Thoracic aorta (tissue), 2 donors: ENCODE data around the gene PAK1. TPM values are rescaled to one million over a fixed set of nuclear protein-coding genes. Genes with fewer than 3 reads are reported as not detected.

Experiments
- ATAC-seq: fragments of 150-250 bp; one replicate; pipeline ENCODE4 v1.8.0; 2017; ENCODE audit warnings: low read depth; ENCODE audit not compliant: insufficient number of reproducible peaks, low FRiP score
- DNase-seq: peaks from one replicate; pipeline ENCODE4 v3.0.0-alpha.2; 2020; ENCODE audit warnings: low spot score
- H3K27ac ChIP-seq, 2 donors: fragments of 200-600 bp; sonication (generic); 1 replicate in 1 of 2; 2 replicates in 1 of 2; pipeline ENCODE4 v1.5.1; 2016; ENCODE audit warnings: mild to moderate bottlenecking in 2 of 2, moderate library complexity in 2 of 2
- H3K27me3 ChIP-seq: fragments of 200-600 bp; sonication (generic); replicated peaks from 2 replicates; pipeline ENCODE4 v1.6.0; 2016; ENCODE audit warnings: mild to moderate bottlenecking; ENCODE audit not compliant: insufficient read depth
- H3K36me3 ChIP-seq: fragments of 200-600 bp; sonication (generic); one replicate; pipeline ENCODE4 v1.5.1; 2016
- H3K4me1 ChIP-seq, 2 donors: fragments of 200-600 bp; sonication (generic); 1 replicate in 1 of 2; 2 replicates in 1 of 2; pipeline versions ENCODE4 v1.5.1 to v1.6.0; 2016; ENCODE audit warnings: low read depth in 2 of 2, mild to moderate bottlenecking in 1 of 2; ENCODE audit not compliant: control insufficient read depth in 1 of 2
- H3K4me3 ChIP-seq: fragments of 200-600 bp; sonication (generic); 2 replicates; pipeline ENCODE4 v1.5.1; 2016; ENCODE audit warnings: mild to moderate bottlenecking
- H3K9me3 ChIP-seq: fragments of 200-600 bp; sonication (generic); 2 replicates; pipeline ENCODE4 v1.5.1; 2016
- CTCF ChIP-seq: fragments of 200-600 bp; sonication (generic); IDR thresholded peaks from one replicate; pipeline ENCODE4 v1.5.1; 2019; ENCODE audit warnings: antibody characterized with exemption
- total RNA-seq, 2 donors: library from RNA; depleted of rRNA; stranded (reverse); fragments of >200 nt; gene quantifications; one replicate each; pipeline versions ENCODE4 v1.1.0 to v1.2.3, GENCODE V29; 2016

The PAK1 gene
- total RNA-seq, 2 donors from 2014 or later: 29.4 to 48.3 TPM

- no peaks in the 10 kb centered on the region for H3K27me3 ChIP-seq
- H3K4me1 ChIP-seq: no peaks in the 10 kb centered on the region
- no peak overlapping the region for H3K4me3 ChIP-seq
- H3K27ac ChIP-seq: no peak overlapping the region
- TF ChIP-seq CTCF: no peak
- DNase-seq (no peak), ATAC-seq (no peak)
- H3K9me3 ChIP-seq: no peaks in the 10 kb centered on the region
- H3K36me3 ChIP-seq: no peaks in the 10 kb centered on the region
Measured at GRCh38 chr11:77372726-77373125, 101.2 kb downstream of the PAK1 start.

- no peak for TF ChIP-seq CTCF
- H3K4me3 ChIP-seq: no peak overlapping the region
- no peak for ATAC-seq
- no peaks in the 10 kb centered on the region for H3K27me3 ChIP-seq
- H3K27ac ChIP-seq: no peak overlapping the region
- H3K36me3 ChIP-seq: no peaks in the 10 kb centered on the region
- no peaks in the 10 kb centered on the region for H3K4me1 ChIP-seq
- no peaks in the 10 kb centered on the region for H3K9me3 ChIP-seq
- no peak for DNase-seq
Measured at GRCh38 chr11:77371646-77372045, 102.2 kb downstream of the PAK1 start.

GRCh38 chr11:77370217-77370616 is 103.7 kb downstream of the PAK1 start:
- Histone ChIP-seq H3K27me3 (no peaks in the 10 kb centered on the region), H3K27ac (no peak overlapping the region), H3K4me3 (no peak overlapping the region), H3K36me3 (no peaks in the 10 kb centered on the region), H3K4me1 (no peaks in the 10 kb centered on the region), H3K9me3 (no peaks in the 10 kb centered on the region)
- ATAC-seq (no peak), DNase-seq (no peak)
- no peak for TF ChIP-seq CTCF

- Histone ChIP-seq H3K27ac (no peak overlapping the region), H3K9me3 (no peaks in the 10 kb centered on the region), H3K36me3 (no peaks in the 10 kb centered on the region), H3K4me1 (no peaks in the 10 kb centered on the region), H3K4me3 (no peak overlapping the region), H3K27me3 (no peaks in the 10 kb centered on the region)
- ATAC-seq: no peak
- no peak for TF ChIP-seq CTCF
- DNase-seq: no peak
Measured at GRCh38 chr11:77361184-77361583, 112.7 kb downstream of the PAK1 start.

GRCh38 chr11:77359481-77359880 is 114.4 kb downstream of the PAK1 start:
- TF ChIP-seq CTCF: no peak
- no peak for DNase-seq

More at GRCh38 chr11:77359481-77359880, 114.4 kb downstream of the PAK1 start:
- Histone ChIP-seq H3K36me3 (no peaks in the 10 kb centered on the region), H3K4me1 (no peaks in the 10 kb centered on the region), H3K9me3 (no peaks in the 10 kb centered on the region), H3K4me3 (no peak overlapping the region), H3K27me3 (no peaks in the 10 kb centered on the region), H3K27ac (no peak overlapping the region)
- ATAC-seq: no peak
